ENCODE measurements around the gene MTMR2. TPM values are rescaled to one million over a fixed set of nuclear protein-coding genes. Genes with fewer than 3 reads are reported as not detected.

Gene MTMR2
- polyA plus RNA-seq, 1 of the 3 experiments (the other 2 are of a cell fraction), result 8.6 TPM

DNA sequence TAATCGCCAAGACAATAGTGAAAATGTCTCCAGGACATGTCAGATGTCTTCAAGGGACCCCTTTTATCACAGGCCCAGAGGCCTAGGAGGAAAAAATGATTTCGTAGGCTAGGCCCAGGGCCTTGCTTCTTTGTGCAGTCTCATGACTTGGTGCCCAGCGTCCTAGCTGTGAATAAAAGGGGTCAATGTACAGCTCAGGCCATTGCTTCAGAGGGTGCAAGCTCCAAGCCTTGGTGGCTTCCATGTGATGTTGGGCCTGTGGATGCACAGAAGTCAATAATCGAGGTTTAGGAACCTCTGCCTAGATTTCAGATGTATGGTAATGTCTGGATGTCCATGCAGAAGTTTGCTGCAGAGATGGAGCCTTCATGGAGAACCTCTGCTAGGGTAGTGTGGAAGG, 20.7 kb upstream of the MTMR2 start:
- CTCF ChIA-PET, result no interaction called here
- Histone ChIP-seq H3K79me2 (ENCODE audit: insufficient read depth) (no peaks in the 10 kb centered on the region), H3K9me3 (no peaks in the 10 kb centered on the region), H3F3A (replicated peaks; ENCODE audit: insufficient read depth) (peaks cover 8% of the 10 kb centered on the region), H3K4me3 (ENCODE audit: low read depth in 2 of 2, low read length in 1 of 2) (no peak overlapping the region), H4K20me1 (ENCODE audit: insufficient read depth) (no peaks in the 10 kb centered on the region), H3K27me3 (ENCODE audit: insufficient read depth) (no peaks in the 10 kb centered on the region), H3K36me3 (replicated peaks in 1 of 2; ENCODE audit: control insufficient read depth in 1 of 2, insufficient read depth in 2 of 2, low read length in 1 of 2) (peaks cover 0 to 3% of the 10 kb centered on the region in 2 experiments), H3K27ac (ENCODE audit: low read depth in 2 of 2, low read length in 1 of 2) (no peak overlapping the region), H2AFZ (ENCODE audit: low read depth) (no peak overlapping the region), H3K9ac (no peak overlapping the region), H3K4me1 (ENCODE audit: control insufficient read depth in 1 of 2, insufficient read depth in 2 of 2, low read depth in 1 of 2, low read length in 1 of 2) (no peaks in the 10 kb centered on the region), H3K4me2 (no peak overlapping the region), H3K9me2 (no peaks in the 10 kb centered on the region)
- POLR2A ChIA-PET, result no interaction called here
- TF ChIP-seq YY1 (IDR thresholded peaks at IDR 0.05; ENCODE audit: low read depth) (no peak), MXI1 (IDR thresholded peaks at IDR 0.05; ENCODE audit: low read depth, low read length) (no peak), TEAD4 (IDR thresholded peaks at IDR 0.05; ENCODE audit: borderline replicate concordance, insufficient read depth) (no peak), ZBTB33 (IDR thresholded peaks at IDR 0.05; ENCODE audit: borderline replicate concordance, low read depth) (no peak), CHD2 (IDR thresholded peaks at IDR 0.05; ENCODE audit: low read length, partially characterized antibody) (no peak), RAD21 (IDR thresholded peaks at IDR 0.05; ENCODE audit: low read length) (no peak), TAF1 (IDR thresholded peaks at IDR 0.05; ENCODE audit: borderline replicate concordance, low read depth, low read length) (no peak), RFX5 (IDR thresholded peaks at IDR 0.05; ENCODE audit: low read length) (no peak), FOSL2 (IDR thresholded peaks at IDR 0.05; ENCODE audit: borderline replicate concordance, low read depth) (no peak), EP300 (IDR thresholded peaks at IDR 0.05; ENCODE audit: borderline replicate concordance in 1 of 2, low read depth in 1 of 2, low read length in 1 of 2) (no peak), POLR2AphosphoS5 (IDR thresholded peaks at IDR 0.05; ENCODE audit: low read depth, low read length) (no peak), PBX3 (IDR thresholded peaks at IDR 0.05) (no peak), GATA2 (CRISPR knock-in tag; IDR thresholded peaks at IDR 0.05) (no peak), IRF3 (IDR thresholded peaks at IDR 0.05; ENCODE audit: low read depth, low read length) (no peak), FOXJ3 (CRISPR knock-in tag; IDR thresholded peaks at IDR 0.05) (no peak), GABPA (IDR thresholded peaks at IDR 0.05; ENCODE audit: low read depth) (no peak), NRF1 (IDR thresholded peaks at IDR 0.05; ENCODE audit: low read depth, low read length) (no peak)
- TF ChIP-seq, protein P1, sequence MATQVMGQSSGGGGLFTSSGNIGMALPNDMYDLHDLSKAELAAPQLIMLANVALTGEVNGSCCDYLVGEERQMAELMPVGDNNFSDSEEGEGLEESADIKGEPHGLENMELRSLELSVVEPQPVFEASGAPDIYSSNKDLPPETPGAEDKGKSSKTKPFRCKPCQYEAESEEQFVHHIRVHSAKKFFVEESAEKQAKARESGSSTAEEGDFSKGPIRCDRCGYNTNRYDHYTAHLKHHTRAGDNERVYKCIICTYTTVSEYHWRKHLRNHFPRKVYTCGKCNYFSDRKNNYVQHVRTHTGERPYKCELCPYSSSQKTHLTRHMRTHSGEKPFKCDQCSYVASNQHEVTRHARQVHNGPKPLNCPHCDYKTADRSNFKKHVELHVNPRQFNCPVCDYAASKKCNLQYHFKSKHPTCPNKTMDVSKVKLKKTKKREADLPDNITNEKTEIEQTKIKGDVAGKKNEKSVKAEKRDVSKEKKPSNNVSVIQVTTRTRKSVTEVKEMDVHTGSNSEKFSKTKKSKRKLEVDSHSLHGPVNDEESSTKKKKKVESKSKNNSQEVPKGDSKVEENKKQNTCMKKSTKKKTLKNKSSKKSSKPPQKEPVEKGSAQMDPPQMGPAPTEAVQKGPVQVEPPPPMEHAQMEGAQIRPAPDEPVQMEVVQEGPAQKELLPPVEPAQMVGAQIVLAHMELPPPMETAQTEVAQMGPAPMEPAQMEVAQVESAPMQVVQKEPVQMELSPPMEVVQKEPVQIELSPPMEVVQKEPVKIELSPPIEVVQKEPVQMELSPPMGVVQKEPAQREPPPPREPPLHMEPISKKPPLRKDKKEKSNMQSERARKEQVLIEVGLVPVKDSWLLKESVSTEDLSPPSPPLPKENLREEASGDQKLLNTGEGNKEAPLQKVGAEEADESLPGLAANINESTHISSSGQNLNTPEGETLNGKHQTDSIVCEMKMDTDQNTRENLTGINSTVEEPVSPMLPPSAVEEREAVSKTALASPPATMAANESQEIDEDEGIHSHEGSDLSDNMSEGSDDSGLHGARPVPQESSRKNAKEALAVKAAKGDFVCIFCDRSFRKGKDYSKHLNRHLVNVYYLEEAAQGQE (IDR thresholded peaks at IDR 0.05; ENCODE audit: low read depth, low read length), result no peak
- WGBS (ENCODE audit: low lambda C conversion rate), result 26% methylated on average over 3 of the region's 4 CpGs
- DNase-seq, result no peak
